HG03565 (cell line): ENCODE results near the gene CLTRN.
"Not testable (repeated sequence)": the region's sequence is repeated elsewhere in the genome, so short reads cannot be mapped to it uniquely, and the experiment has no call there.

Experiments used
- ATAC-seq: cut with Tn5 transposase; IDR thresholded peaks from one replicate; pipeline ENCODE4 v1.9.1; 2021; ENCODE audit warnings: mild to moderate bottlenecking, moderate library complexity; ENCODE audit not compliant: unreplicated experiment

The CLTRN gene

GRCh38 chrX:15653961-15654360 is 10.6 kb downstream of the CLTRN start:
- ATAC-seq: no peak

GRCh38 chrX:15647510-15647909 is 17.1 kb downstream of the CLTRN start:
- not testable (repeated sequence) for ATAC-seq

- ATAC-seq: no peak
Observed at GRCh38 chrX:15646543-15646942, 18.1 kb downstream of the CLTRN start.

GRCh38 chrX:15646031-15646430 is 18.6 kb downstream of the CLTRN start:
- ATAC-seq: no peak

- no peak for ATAC-seq
Observed at GRCh38 chrX:15645266-15645665, 19.3 kb downstream of the CLTRN start.

GRCh38 chrX:15644560-15644872 is 20.1 kb downstream of the CLTRN start:
- no peak for ATAC-seq

GRCh38 chrX:15643786-15644559 is 20.6 kb downstream of the CLTRN start:
- ATAC-seq: no peak

GRCh38 chrX:15631637-15632036 is 33.0 kb downstream of the CLTRN start:
- ATAC-seq: no peak

GRCh38 chrX:15623054-15623453 is 41.6 kb downstream of the CLTRN start:
- ATAC-seq: no peak

GRCh38 chrX:15619053-15619755 is 45.4 kb downstream of the CLTRN start:
- ATAC-seq: no peak

- no peak for ATAC-seq
Observed at GRCh38 chrX:15617111-15617510, 47.5 kb downstream of the CLTRN start.

GRCh38 chrX:15616531-15616930 is 48.1 kb downstream of the CLTRN start:
- no peak for ATAC-seq

GRCh38 chrX:15607067-15607466 is 57.5 kb downstream of the CLTRN start:
- no peak for ATAC-seq

GRCh38 chrX:15606136-15606535 is 58.5 kb downstream of the CLTRN start:
- no peak for ATAC-seq

- ATAC-seq: no peak
Observed at GRCh38 chrX:15605226-15605625, 59.4 kb downstream of the CLTRN start.

- no peak for ATAC-seq
Observed at GRCh38 chrX:15602761-15603160, 61.8 kb downstream of the CLTRN start.

GRCh38 chrX:15601932-15602331 is 62.7 kb downstream of the CLTRN start:
- ATAC-seq: no peak

- ATAC-seq: no peak
Observed at GRCh38 chrX:15600745-15601144, 63.9 kb downstream of the CLTRN start, which contains the start of gene ACE2. Gene ACE2 (minus strand): TSS chrX:15600960. CDS start chrX:15600911, 49 bp downstream.

GRCh38 chrX:15600049-15600448 is 64.6 kb downstream of the CLTRN start:
- no peak for ATAC-seq

GRCh38 chrX:15599461-15599860 is 65.1 kb downstream of the CLTRN start:
- ATAC-seq: no peak

- no peak for ATAC-seq
Observed at GRCh38 chrX:15598026-15598425, 66.6 kb downstream of the CLTRN start.

- ATAC-seq: no peak
Observed at GRCh38 chrX:15594371-15594770, 70.2 kb downstream of the CLTRN start.
